Mesodermal cell (in vitro differentiated cells): ENCODE results near the gene PPP1R1A.

Experiments used
- H3K27ac ChIP-seq: 2 replicates; pipeline ENCODE4 v1.7.0; 2013; ENCODE audit warnings: mild to moderate bottlenecking, low read depth, low read length, moderate library complexity; ENCODE audit not compliant: severe bottlenecking
- H3K36me3 ChIP-seq: 2 replicates; pipeline ENCODE4 v1.7.1; 2013; ENCODE audit warnings: mild to moderate bottlenecking, low read length, moderate library complexity; ENCODE audit not compliant: control insufficient read depth, insufficient read depth
- H3K4me1 ChIP-seq: one replicate; pipeline ENCODE4 v1.7.1; 2013; ENCODE audit warnings: mild to moderate bottlenecking, low read length; ENCODE audit not compliant: insufficient read depth, control insufficient read depth, poor library complexity, severe bottlenecking
- H3K4me3 ChIP-seq: 2 replicates; pipeline ENCODE4 v1.7.0; 2013; ENCODE audit warnings: low read length, control low read depth, mild to moderate bottlenecking; ENCODE audit not compliant: insufficient read depth, poor library complexity, severe bottlenecking; ENCODE audit errors: extremely low read depth
- H3K9me3 ChIP-seq: 2 replicates; pipeline ENCODE4 v1.7.1; 2013; ENCODE audit warnings: mild to moderate bottlenecking, low read length, moderate library complexity; ENCODE audit not compliant: control insufficient read depth
- WGBS, 2 experiments: methylation state at CpG; one replicate each; pipeline ENCODE4 v1.1.5; 2013; ENCODE audit warnings: missing lambda C conversion rate in 2 of 2; ENCODE audit not compliant: insufficient coverage in 2 of 2; 5-methylcytosine and 5-hydroxymethylcytosine counted together

Gene PPP1R1A

GRCh38 chr12:54560374-54560858 lies 28.0 kb downstream of the PPP1R1A start:
- no peak overlapping the region for H3K4me3 ChIP-seq
- peaks cover 10% of the 10 kb centered on the region for H3K4me1 ChIP-seq
- 54 to 81% methylated on average over 10 to 11 of the region's 14 CpGs for WGBS, 2 experiments
- H3K36me3 ChIP-seq, result no peaks in the 10 kb centered on the region
- H3K9me3 ChIP-seq, result no peaks in the 10 kb centered on the region
- H3K27ac ChIP-seq, result no peak overlapping the region

GRCh38 chr12:54558759-54559158 lies 29.7 kb downstream of the PPP1R1A start:
- no CpG with 5 or more reads among the region's 1 CpG for WGBS, 2 experiments
- no peaks in the 10 kb centered on the region for H3K36me3 ChIP-seq
- H3K9me3 ChIP-seq, result no peaks in the 10 kb centered on the region
- no peak overlapping the region for H3K4me3 ChIP-seq
- H3K4me1 ChIP-seq, result no peaks in the 10 kb centered on the region
- no peak overlapping the region for H3K27ac ChIP-seq

GRCh38 chr12:54558311-54558710 lies 30.1 kb downstream of the PPP1R1A start:
- Histone ChIP-seq H3K27ac (no peak overlapping the region), H3K4me1 (no peaks in the 10 kb centered on the region), H3K9me3 (no peaks in the 10 kb centered on the region), H3K36me3 (no peaks in the 10 kb centered on the region), H3K4me3 (no peak overlapping the region)
- 82% methylated on average over 2 of the region's 5 CpGs; no CpG with 5 or more reads in 1 of the 2 experiments for WGBS, 2 experiments

GRCh38 chr12:54555670-54556257 lies 32.7 kb downstream of the PPP1R1A start:
- H3K9me3 ChIP-seq, result no peaks in the 10 kb centered on the region
- WGBS, 2 experiments, result 74 to 82% methylated on average over 2 to 4 of the region's 6 CpGs
- H3K4me1 ChIP-seq, result no peaks in the 10 kb centered on the region
- no peaks in the 10 kb centered on the region for H3K36me3 ChIP-seq
- H3K27ac ChIP-seq, result no peak overlapping the region
- no peak overlapping the region for H3K4me3 ChIP-seq

- WGBS, 2 experiments, result 9% methylated on average over 15 to 21 of the region's 22 CpGs
- no peaks in the 10 kb centered on the region for H3K36me3 ChIP-seq
- peak overlapping the region; percentile 36 for H3K4me3 ChIP-seq
- no peak overlapping the region for H3K27ac ChIP-seq
- H3K9me3 ChIP-seq, result no peaks in the 10 kb centered on the region
- H3K4me1 ChIP-seq, result peaks cover 6% of the 10 kb centered on the region
Measured at GRCh38 chr12:54549774-54550451, 38.5 kb downstream of the PPP1R1A start.

- Histone ChIP-seq H3K4me3 (no peak overlapping the region), H3K4me1 (peaks cover 6% of the 10 kb centered on the region), H3K36me3 (no peaks in the 10 kb centered on the region), H3K9me3 (no peaks in the 10 kb centered on the region), H3K27ac (no peak overlapping the region)
- 100% methylated on average over 2 of the region's 2 CpGs; no CpG with 5 or more reads in 1 of the 2 experiments for WGBS, 2 experiments
Measured at GRCh38 chr12:54546511-54546910, 41.9 kb downstream of the PPP1R1A start.

- H3K36me3 ChIP-seq, result no peaks in the 10 kb centered on the region
Measured at GRCh38 chr12:54544743-54545142, 43.7 kb downstream of the PPP1R1A start.

GRCh38 chr12:54543526-54543925 lies 44.9 kb downstream of the PPP1R1A start:
- Histone ChIP-seq H3K4me1 (no peaks in the 10 kb centered on the region), H3K36me3 (no peaks in the 10 kb centered on the region), H3K4me3 (no peak overlapping the region), H3K27ac (no peak overlapping the region), H3K9me3 (no peaks in the 10 kb centered on the region)
- 88 to 89% methylated on average over 2 of the region's 2 CpGs for WGBS, 2 experiments

More at GRCh38 chr12:54544743-54545142, 43.7 kb downstream of the PPP1R1A start:
- Histone ChIP-seq H3K4me3 (no peak overlapping the region), H3K9me3 (no peaks in the 10 kb centered on the region), H3K4me1 (no peaks in the 10 kb centered on the region), H3K27ac (no peak overlapping the region)
- WGBS, 2 experiments, result 87 to 92% methylated on average over 5 to 6 of the region's 7 CpGs

- Histone ChIP-seq H3K36me3 (no peaks in the 10 kb centered on the region), H3K9me3 (no peaks in the 10 kb centered on the region), H3K4me1 (no peaks in the 10 kb centered on the region), H3K27ac (no peak overlapping the region), H3K4me3 (no peak overlapping the region)
- WGBS, 2 experiments, result 90 to 100% methylated on average over 2 to 3 of the region's 5 CpGs
Measured at GRCh38 chr12:54541751-54542290, 46.6 kb downstream of the PPP1R1A start.

- Histone ChIP-seq H3K36me3 (no peaks in the 10 kb centered on the region), H3K9me3 (no peaks in the 10 kb centered on the region), H3K27ac (no peak overlapping the region), H3K4me1 (no peaks in the 10 kb centered on the region), H3K4me3 (no peak overlapping the region)
- WGBS, 2 experiments, result 75 to 100% methylated on average over 2 of the region's 3 CpGs
Measured at GRCh38 chr12:54538136-54538700, 50.2 kb downstream of the PPP1R1A start.

- Histone ChIP-seq H3K4me1 (no peaks in the 10 kb centered on the region), H3K4me3 (no peak overlapping the region), H3K9me3 (no peaks in the 10 kb centered on the region), H3K36me3 (no peaks in the 10 kb centered on the region), H3K27ac (no peak overlapping the region)
Measured at GRCh38 chr12:54535474-54535873, 53.0 kb downstream of the PPP1R1A start.
